Tibial nerve (tissue), 4 donors: ENCODE data around the gene NTN5. TPM values are rescaled to one million over a fixed set of nuclear protein-coding genes. Genes with fewer than 3 reads are reported as not detected.
A peak's percentile ranks its signal among the peaks of the same experiment; 100 is the strongest.

Source experiments
- DNase-seq, 2 donors: peaks; one replicate each; pipeline ENCODE4 v3.0.0-alpha.2; 2019; ENCODE audit warnings: low spot score in 2 of 2
- H3K27ac ChIP-seq, 4 donors: fragments of 200-600 bp; sonication (generic) in 3 of 4; one replicate each; pipeline ENCODE4 v1.5.1; 2017 to 2019; ENCODE audit warnings: mild to moderate bottlenecking in 1 of 4
- H3K27me3 ChIP-seq, 2 donors: fragments of 200-600 bp; sonication (generic) in 1 of 2; one replicate each; pipeline versions ENCODE4 v1.5.1 to v1.6.0; 2017 to 2019
- H3K36me3 ChIP-seq, 3 donors: fragments of 200-600 bp; sonication (generic); one replicate each; pipeline ENCODE4 v1.5.1; 2018 to 2019
- H3K4me1 ChIP-seq, 4 donors: fragments of 200-600 bp; sonication (generic) in 3 of 4; one replicate each; pipeline ENCODE4 v1.5.1; 2017 to 2019
- H3K4me3 ChIP-seq, 4 donors: fragments of 200-600 bp; sonication (generic) in 3 of 4; one replicate each; pipeline ENCODE4 v1.5.1; 2017 to 2019; ENCODE audit warnings: mild to moderate bottlenecking in 1 of 4, moderate library complexity in 1 of 4
- H3K9me3 ChIP-seq, 4 donors: fragments of 200-600 bp; sonication (generic) in 3 of 4; one replicate each; pipeline ENCODE4 v1.5.1; 2017 to 2019
- CTCF ChIP-seq, 5 experiments: fragments of 200-600 bp in 3 of 5; fragments of 450-650 bp in 2 of 5; sonication (generic) in 3 of 5; IDR thresholded peaks; one replicate each; pipeline ENCODE4 v1.5.1; 2016 to 2019; ENCODE audit warnings: antibody characterized with exemption in 5 of 5, mild to moderate bottlenecking in 3 of 5, moderate library complexity in 2 of 5
- EP300 ChIP-seq, 2 donors: sonication (generic); formaldehyde crosslinking; IDR thresholded peaks; one replicate each; pipeline ENCODE4 v1.6.1; 2017; ENCODE audit warnings: antibody characterized with exemption in 2 of 2, mild to moderate bottlenecking in 1 of 2
- POLR2A ChIP-seq, 2 donors: fragments of 450-650 bp; IDR thresholded peaks; one replicate each; pipeline ENCODE4 v1.6.1; 2017; ENCODE audit warnings: antibody characterized with exemption in 2 of 2, mild to moderate bottlenecking in 2 of 2, moderate library complexity in 2 of 2
- WGBS, 2 donors: methylation state at CpG; one replicate each; pipeline ENCODE4 v1.1.5; 2018; 5-methylcytosine and 5-hydroxymethylcytosine counted together
- total RNA-seq, 4 donors: library from RNA; depleted of rRNA; stranded (reverse); fragments of >200 nt; gene quantifications; one replicate each; pipeline ENCODE4 v1.1.0, GENCODE V29; 2016

The NTN5 gene
- total RNA-seq, 4 donors from 2014 or later: 0.78 to 6.9 (median 2.2) TPM

GRCh38 chr19:48654299-48655059, 18.3 kb downstream of the NTN5 start:
- WGBS, 2 donors: 40 to 46% methylated on average over 9 to 10 of the region's 11 CpGs
- no peak overlapping the region for H3K27ac ChIP-seq

GRCh38 chr19:48651683-48652048, 21.2 kb downstream of the NTN5 start:
- no peak overlapping the region for H3K27ac ChIP-seq
- WGBS, 2 donors: 74 to 86% methylated on average over 5 of the region's 5 CpGs
- no peaks in the 10 kb centered on the region for H3K9me3 ChIP-seq
- H3K4me3 ChIP-seq: no peak overlapping the region
- peaks cover 0 to 3% (median 0%) of the 10 kb centered on the region in 4 donors for H3K4me1 ChIP-seq
- H3K36me3 ChIP-seq: no peaks in the 10 kb centered on the region
- DNase-seq: no peak
- TF ChIP-seq POLR2A (IDR thresholded peaks at IDR 0.05) (no peak), CTCF (IDR thresholded peaks at IDR 0.05) (no peak), EP300 (IDR thresholded peaks at IDR 0.05) (no peak)
- H3K27me3 ChIP-seq: no peaks in the 10 kb centered on the region

More at GRCh38 chr19:48654299-48655059, 18.3 kb downstream of the NTN5 start:
- no peak for DNase-seq
- no peaks in the 10 kb centered on the region for H3K36me3 ChIP-seq
- no peak for TF ChIP-seq POLR2A (IDR thresholded peaks at IDR 0.05)
- no peak for TF ChIP-seq EP300 (IDR thresholded peaks at IDR 0.05)
- no peak for TF ChIP-seq CTCF (IDR thresholded peaks at IDR 0.05)
- no peaks in the 10 kb centered on the region for H3K4me1 ChIP-seq
- H3K9me3 ChIP-seq: no peaks in the 10 kb centered on the region
- H3K27me3 ChIP-seq: no peaks in the 10 kb centered on the region
- no peak overlapping the region for H3K4me3 ChIP-seq

GRCh38 chr19:48650974-48651682, 21.7 kb downstream of the NTN5 start:
- WGBS, 2 donors: 86 to 89% methylated on average over 12 of the region's 12 CpGs
- H3K36me3 ChIP-seq: no peaks in the 10 kb centered on the region
- no peak overlapping the region for H3K27ac ChIP-seq
- no peaks in the 10 kb centered on the region for H3K9me3 ChIP-seq
- H3K4me3 ChIP-seq: no peak overlapping the region
- no peaks in the 10 kb centered on the region for H3K27me3 ChIP-seq
- no peak for DNase-seq
- TF ChIP-seq CTCF (IDR thresholded peaks at IDR 0.05) (no peak), POLR2A (IDR thresholded peaks at IDR 0.05) (no peak), EP300 (IDR thresholded peaks at IDR 0.05) (no peak)
- H3K4me1 ChIP-seq: peaks cover 0 to 8% (median 0%) of the 10 kb centered on the region in 4 donors

GRCh38 chr19:48648134-48648533, 24.7 kb downstream of the NTN5 start:
- H3K4me1 ChIP-seq: peaks cover 0 to 27% (median 10%) of the 10 kb centered on the region in 4 donors
- no peak for TF ChIP-seq CTCF (IDR thresholded peaks at IDR 0.05)
- no peak for TF ChIP-seq POLR2A (IDR thresholded peaks at IDR 0.05)
- TF ChIP-seq EP300 (IDR thresholded peaks at IDR 0.05): no peak
- 68 to 75% methylated on average over 2 of the region's 2 CpGs for WGBS, 2 donors
- H3K9me3 ChIP-seq: no peaks in the 10 kb centered on the region
- H3K36me3 ChIP-seq: no peaks in the 10 kb centered on the region
- H3K4me3 ChIP-seq: no peak overlapping the region
- no peaks in the 10 kb centered on the region for H3K27me3 ChIP-seq
- DNase-seq: no peak
- no peak overlapping the region for H3K27ac ChIP-seq

GRCh38 chr19:48646722-48647216, 26.0 kb downstream of the NTN5 start:
- peak overlapping the region; percentile 59 to 67 (median 66) for H3K4me3 ChIP-seq

More at GRCh38 chr19:48646722-48647216, 26.0 kb downstream of the NTN5 start:
- DNase-seq: no peak
- 9 to 11% methylated on average over 10 of the region's 10 CpGs for WGBS, 2 donors
- Histone ChIP-seq H3K4me1 (peaks cover 0 to 27% (median 10%) of the 10 kb centered on the region in 4 donors), H3K9me3 (no peaks in the 10 kb centered on the region), H3K27ac (peak overlapping the region; percentile 86 to 96 (median 91)), H3K36me3 (no peaks in the 10 kb centered on the region), H3K27me3 (no peaks in the 10 kb centered on the region)
- no peak for TF ChIP-seq POLR2A (IDR thresholded peaks at IDR 0.05)
- no peak for TF ChIP-seq CTCF (IDR thresholded peaks at IDR 0.05)
- no peak for TF ChIP-seq EP300 (IDR thresholded peaks at IDR 0.05)
